ENCODE results near the gene MRPL46. TPM values are rescaled to one million over a fixed set of nuclear protein-coding genes. Genes with fewer than 3 reads are reported as not detected.

Gene MRPL46
- total and polyA plus RNA-seq, 2 of the 8 experiments (the other 6 are each of a cell fraction or from before 2014, with no cell fraction given), result 17.2 to 24.5 TPM

GRCh38 chr15:88509321-88509720 lies 42.1 kb upstream of the MRPL46 start:
- Histone ChIP-seq H2BK20ac (ENCODE audit: low read length) (no peak overlapping the region), H3K27me3 (replicated peaks in 1 of 4; ENCODE audit: control insufficient read depth in 3 of 4, extremely low read depth in 1 of 4, insufficient read depth in 3 of 4, low read length in 3 of 4) (peaks cover 0 to 2% (median 0%) of the 10 kb centered on the region in 4 experiments; a peak in 2 of 7 replicates), H3K56ac (replicated peaks; ENCODE audit: insufficient read length, low read depth, low read length) (no peak overlapping the region), H4K20me1 (replicated peaks in 1 of 2; ENCODE audit: control insufficient read depth in 1 of 2, insufficient read depth in 2 of 2, low read length in 2 of 2) (peaks cover 0 to 2% of the 10 kb centered on the region in 2 experiments), H3K4me1 (replicated peaks in 1 of 4; ENCODE audit: control insufficient read depth in 3 of 4, insufficient read depth in 4 of 4, low read length in 3 of 4) (peaks cover 0 to 7% (median 1%) of the 10 kb centered on the region in 4 experiments; a peak in 4 of 7 replicates), H4K91ac (replicated peaks; ENCODE audit: insufficient read length, low read length) (no peak overlapping the region), H3K18ac (ENCODE audit: extremely low read depth, low read length) (no peak overlapping the region), H2BK12ac (ENCODE audit: low read depth, low read length) (no peak overlapping the region), H2AFZ (ENCODE audit: low read length) (no peak overlapping the region), H3K4me2 (ENCODE audit: insufficient read depth in 1 of 2, low read depth in 2 of 2, low read length in 2 of 2) (no peak overlapping the region), H3K79me2 (ENCODE audit: control insufficient read depth in 1 of 2, insufficient read depth in 2 of 2, low read length in 2 of 2) (no peaks in the 10 kb centered on the region), H3K23me2 (ENCODE audit: low read depth, low read length) (no peaks in the 10 kb centered on the region), H3K4ac (replicated peaks; ENCODE audit: insufficient read length, low read depth, low read length) (no peak overlapping the region), H3K79me1 (ENCODE audit: low read depth, low read length) (no peaks in the 10 kb centered on the region), H3K9me3 (ENCODE audit: insufficient read depth in 2 of 2, low read depth in 1 of 2, low read length in 1 of 2) (no peaks in the 10 kb centered on the region), H4K5ac (ENCODE audit: insufficient read length, low read depth, low read length) (no peak overlapping the region), H2BK15ac (ENCODE audit: low read length) (no peak overlapping the region), H2BK5ac (ENCODE audit: low read depth, low read length) (no peak overlapping the region), H3K36me3 (ENCODE audit: control insufficient read depth in 2 of 4, insufficient read depth in 4 of 4, low read length in 3 of 4) (peaks cover 0 to 10% (median 2%) of the 10 kb centered on the region in 4 experiments; a peak in 3 of 8 replicates), H2BK120ac (replicated peaks; ENCODE audit: low read depth, low read length) (no peak overlapping the region), H4K8ac (ENCODE audit: extremely low read depth, insufficient read depth, low read length) (no peak overlapping the region), H3K27ac (ENCODE audit: low read depth, low read length) (no peak overlapping the region), H2AK5ac (ENCODE audit: low read depth, low read length) (no peak overlapping the region), H3K23ac (ENCODE audit: insufficient read length) (no peak overlapping the region), H3K4me3 (ENCODE audit: extremely low read depth in 1 of 4, insufficient read depth in 2 of 4, low read depth in 3 of 4, low read length in 4 of 4) (no peak overlapping the region), H3K9ac (replicated peaks in 1 of 4; ENCODE audit: extremely low read depth in 1 of 4, low read depth in 3 of 4, low read length in 3 of 4) (no peak overlapping the region), H3K14ac (ENCODE audit: insufficient read length) (no peak overlapping the region)
- no peak for DNase-seq (ENCODE audit: low read depth in 1 of 2, low spot score in 2 of 2)
- ChIA-PET POLR2A (ENCODE audit: partially characterized antibody) (no interaction called here), CTCF (ENCODE audit: partially characterized antibody) (interaction anchor here (0.6 to 0.9 kb wide), 2 partner anchors 20 to 237 kb away, joined by 3 to 4 read pairs; no protein-coding TSS in a partner anchor)
- TF ChIP-seq EZH2 (IDR thresholded peaks at IDR 0.05; ENCODE audit: low read depth, low read length, severe bottlenecking) (no peak), TCF12 (IDR thresholded peaks at IDR 0.05; ENCODE audit: low read depth, low read length) (no peak), EP300 (IDR thresholded peaks at IDR 0.05; ENCODE audit: borderline replicate concordance in 1 of 2, low read depth in 2 of 2, low read length in 2 of 2) (no peak), JUND (IDR thresholded peaks at IDR 0.05; ENCODE audit: low read length) (no peak), USF2 (IDR thresholded peaks at IDR 0.05; ENCODE audit: low read length) (no peak), KDM5A (IDR thresholded peaks at IDR 0.05; ENCODE audit: low read length) (no peak), TBP (IDR thresholded peaks at IDR 0.05; ENCODE audit: low read depth, low read length) (no peak), SIN3A (conservative IDR thresholded peaks at IDR 0.05 in 1 of 2, IDR thresholded peaks at IDR 0.05 in 1 of 2; ENCODE audit: low read depth in 1 of 2, low read length in 2 of 2) (no peak), RNF2 (IDR thresholded peaks at IDR 0.05; ENCODE audit: borderline replicate concordance, low read depth, low read length, missing control alignments, poor library complexity, severe bottlenecking) (no peak)
- WGBS, 2 experiments (ENCODE audit: extremely low coverage in 1 of 2, insufficient coverage in 1 of 2, insufficient read length in 1 of 2, insufficient replicate concordance in 2 of 2, low coverage in 1 of 2, low lambda C conversion rate in 2 of 2, missing lambda C conversion rate in 1 of 2), result 85% methylated on average over 4 of the region's 4 CpGs; no CpG with 5 or more reads in 1 of the 2 experiments
- FAIRE-seq, result no peak

All from H1 (cell line).